ENCODE data around the gene KLHDC4. TPM values are rescaled to one million over a fixed set of nuclear protein-coding genes. Genes with fewer than 3 reads are reported as not detected.
"Not testable (repeated sequence)": the region's sequence is repeated elsewhere in the genome, so short reads cannot be mapped to it uniquely, and the experiment has no call there.

Gene KLHDC4
- total RNA-seq, 5 donors from 2014 or later (not counting 1 experiment from before 2014, with no cell fraction given): 104 to 136 (median 116) TPM

DNA sequence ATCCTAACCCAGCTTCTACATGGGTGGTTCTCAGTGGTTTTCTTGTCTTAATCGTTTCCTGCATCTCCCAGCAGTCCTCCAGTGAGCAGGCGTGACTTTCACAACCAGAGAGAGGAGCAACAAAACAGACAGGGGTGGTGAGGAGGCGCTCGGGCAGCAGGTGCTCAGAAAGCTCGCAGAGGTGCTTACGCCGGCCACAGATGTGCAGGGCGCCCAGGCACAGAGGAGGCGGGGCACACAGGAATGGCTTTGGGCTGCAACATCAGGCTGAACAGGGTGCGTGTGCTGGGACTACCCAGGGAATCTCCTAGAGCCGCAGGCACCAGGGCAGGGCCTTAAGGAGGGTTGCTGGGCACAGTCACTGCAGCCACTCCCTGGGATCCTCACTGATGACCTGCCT, 32.6 kb downstream of the KLHDC4 start:
- peak; percentile 57 to 74 (median 68) for ATAC-seq (replicated peaks in 1 of 4)
- ChIA-PET CTCF (interaction anchor here in 1 of 2 donors (0.6 kb wide), 1 partner anchor 47 kb away, joined by 3 read pairs; no protein-coding TSS in a partner anchor), POLR2A (no interaction called here)
- H3K9me3 Mint-ChIP-seq: no peaks in the 10 kb centered on the region
- H3K4me3 Mint-ChIP-seq: no peak overlapping the region
- DNase-seq: peak in 7 of 35 experiments; percentile 5 to 27 (median 13)
- H3K4me1 Mint-ChIP-seq: peaks cover 11 to 28% (median 17%) of the 10 kb centered on the region in 3 donors
- H3K36me3 ChIP-seq (ENCODE audit: control insufficient read depth in 2 of 2, extremely low read depth in 1 of 2, insufficient read depth in 1 of 2, low read length in 1 of 2): peaks cover 10 to 42% of the 10 kb centered on the region in 2 donors
- H3K27me3 ChIP-seq (replicated peaks in 1 of 2; ENCODE audit: control insufficient read depth in 2 of 2, extremely low read depth in 1 of 2, insufficient read depth in 2 of 2, low read length in 1 of 2): no peaks in the 10 kb centered on the region
- peaks cover 3 to 12% of the 10 kb centered on the region in 2 experiments for H3K4me1 ChIP-seq (ENCODE audit: control insufficient read depth in 1 of 2, extremely low read depth in 1 of 2, insufficient read depth in 2 of 2, low read length in 2 of 2)
- H3K36me3 Mint-ChIP-seq: peaks cover 25% of the 10 kb centered on the region
- no peak overlapping the region for H3K27ac ChIP-seq (ENCODE audit: low read length)
- 49% methylated on average over 10 of the region's 11 CpGs for WGBS (ENCODE audit: insufficient coverage)
- no peak overlapping the region for H3K4me3 ChIP-seq (ENCODE audit: control insufficient read depth in 1 of 2, extremely low read depth in 1 of 2, low read length in 1 of 2)
- no peaks in the 10 kb centered on the region for H3K9me3 ChIP-seq
- H3K27me3 Mint-ChIP-seq: no peaks in the 10 kb centered on the region
- peak overlapping the region; percentile 66 to 75 for H3K27ac Mint-ChIP-seq

- no peak for DNase-seq
- Histone ChIP-seq H3K27ac (ENCODE audit: low read length) (no peak overlapping the region), H3K36me3 (ENCODE audit: control insufficient read depth in 2 of 2, extremely low read depth in 1 of 2, insufficient read depth in 1 of 2, low read length in 1 of 2) (peaks cover 6 to 51% of the 10 kb centered on the region in 2 donors), H3K4me1 (ENCODE audit: control insufficient read depth in 1 of 2, extremely low read depth in 1 of 2, insufficient read depth in 2 of 2, low read length in 2 of 2) (peaks cover 3 to 12% of the 10 kb centered on the region in 2 experiments), H3K27me3 (replicated peaks in 1 of 2; ENCODE audit: control insufficient read depth in 2 of 2, extremely low read depth in 1 of 2, insufficient read depth in 2 of 2, low read length in 1 of 2) (no peaks in the 10 kb centered on the region), H3K4me3 (ENCODE audit: control insufficient read depth in 1 of 2, extremely low read depth in 1 of 2, low read length in 1 of 2) (no peak overlapping the region), H3K9me3 (no peaks in the 10 kb centered on the region)
- no peaks in the 10 kb centered on the region for H3K27me3 Mint-ChIP-seq
- 100% methylated on average over 7 of the region's 13 CpGs for WGBS (ENCODE audit: insufficient coverage)
- no peak overlapping the region for H3K4me3 Mint-ChIP-seq
- no peak for ATAC-seq (replicated peaks in 1 of 4)
- CTCF ChIA-PET: interaction anchor here in 1 of 2 donors (0.5 kb wide), 1 partner anchor 33 kb away, joined by 4 read pairs; no protein-coding TSS in a partner anchor
- H3K9me3 Mint-ChIP-seq: no peaks in the 10 kb centered on the region
- H3K36me3 Mint-ChIP-seq: peaks cover 35% of the 10 kb centered on the region
- no peak overlapping the region for H3K27ac Mint-ChIP-seq
- peaks cover 11 to 28% (median 17%) of the 10 kb centered on the region in 3 donors for H3K4me1 Mint-ChIP-seq
- POLR2A ChIA-PET: no interaction called here
Measured at GRCh38 chr16:87731607-87732006, 34.2 kb downstream of the KLHDC4 start.

DNA sequence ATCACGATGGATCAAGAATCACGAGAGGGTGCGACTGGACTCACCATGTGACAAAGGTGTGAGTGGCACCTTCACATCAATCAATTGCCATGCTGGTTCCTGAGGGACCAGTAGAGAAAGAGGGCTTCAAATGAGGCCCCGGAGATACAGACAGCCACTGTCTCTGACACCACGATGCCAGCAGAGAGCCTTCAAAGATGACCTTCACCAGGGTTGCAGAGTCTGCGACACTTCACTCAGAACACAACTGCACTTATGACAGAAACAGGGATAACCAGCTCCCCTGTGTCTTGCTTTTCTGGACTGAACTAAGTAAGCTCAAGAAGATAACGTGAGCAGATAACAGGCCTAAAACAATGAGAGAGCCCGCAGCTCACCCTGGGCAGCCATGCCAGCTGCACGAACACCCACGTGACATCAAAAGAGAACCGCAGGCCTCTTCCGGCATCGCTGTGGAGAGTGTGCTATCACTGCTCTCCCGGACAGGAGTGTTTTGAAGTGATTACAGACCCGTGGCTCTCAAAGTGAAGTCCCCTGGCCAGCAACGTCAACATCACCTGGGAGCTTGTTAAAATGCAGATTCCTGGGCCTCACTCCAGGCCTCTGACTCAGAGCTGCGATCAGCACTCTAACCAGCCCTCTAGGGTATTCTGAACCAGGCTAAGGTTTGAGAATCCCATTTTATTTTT, 36.4 kb downstream of the KLHDC4 start:
- H3K27me3 Mint-ChIP-seq: no peaks in the 10 kb centered on the region
- ChIA-PET CTCF (no interaction called here), POLR2A (no interaction called here)
- H3K4me3 ChIP-seq (ENCODE audit: control insufficient read depth in 1 of 2, extremely low read depth in 1 of 2, low read length in 1 of 2): no peak overlapping the region
- peaks cover 3 to 25% of the 10 kb centered on the region in 2 experiments for H3K4me1 ChIP-seq (ENCODE audit: control insufficient read depth in 1 of 2, extremely low read depth in 1 of 2, insufficient read depth in 2 of 2, low read length in 2 of 2)
- no peak overlapping the region for H3K27ac Mint-ChIP-seq
- no peaks in the 10 kb centered on the region for H3K27me3 ChIP-seq (replicated peaks in 1 of 2; ENCODE audit: control insufficient read depth in 2 of 2, extremely low read depth in 1 of 2, insufficient read depth in 2 of 2, low read length in 1 of 2)
- peaks cover 6 to 50% of the 10 kb centered on the region in 2 donors for H3K36me3 ChIP-seq (ENCODE audit: control insufficient read depth in 2 of 2, extremely low read depth in 1 of 2, insufficient read depth in 1 of 2, low read length in 1 of 2)
- peaks cover 5 to 32% (median 14%) of the 10 kb centered on the region in 3 donors for H3K4me1 Mint-ChIP-seq
- no peaks in the 10 kb centered on the region for H3K9me3 ChIP-seq
- no peak for ATAC-seq (replicated peaks in 1 of 4)
- WGBS (ENCODE audit: insufficient coverage): 92% methylated on average over 13 of the region's 17 CpGs
- H3K9me3 Mint-ChIP-seq: no peaks in the 10 kb centered on the region
- H3K36me3 Mint-ChIP-seq: peaks cover 30% of the 10 kb centered on the region
- no peak overlapping the region for H3K27ac ChIP-seq (ENCODE audit: low read length)
- no peak overlapping the region for H3K4me3 Mint-ChIP-seq
- DNase-seq: peak in 1 of 35 experiments; percentile 19

- H3K4me3 ChIP-seq (ENCODE audit: control insufficient read depth in 1 of 2, extremely low read depth in 1 of 2, low read length in 1 of 2): no peak overlapping the region
- H3K4me1 Mint-ChIP-seq: peaks cover 5 to 29% (median 13%) of the 10 kb centered on the region in 3 donors
- H3K27ac ChIP-seq (ENCODE audit: low read length): no peak overlapping the region
- no peak overlapping the region for H3K4me3 Mint-ChIP-seq
- WGBS (ENCODE audit: insufficient coverage): 94% methylated on average over 6 of the region's 12 CpGs
- H3K36me3 Mint-ChIP-seq: peaks cover 30% of the 10 kb centered on the region
- H3K9me3 Mint-ChIP-seq: no peaks in the 10 kb centered on the region
- H3K4me1 ChIP-seq (ENCODE audit: control insufficient read depth in 1 of 2, extremely low read depth in 1 of 2, insufficient read depth in 2 of 2, low read length in 2 of 2): peaks cover 0 to 14% of the 10 kb centered on the region in 2 experiments
- H3K27me3 Mint-ChIP-seq: no peaks in the 10 kb centered on the region
- ATAC-seq (replicated peaks in 1 of 4): no peak
- no peak for DNase-seq
- no peak overlapping the region for H3K27ac Mint-ChIP-seq
- no peaks in the 10 kb centered on the region for H3K27me3 ChIP-seq (replicated peaks in 1 of 2; ENCODE audit: control insufficient read depth in 2 of 2, extremely low read depth in 1 of 2, insufficient read depth in 2 of 2, low read length in 1 of 2)
- ChIA-PET POLR2A (no interaction called here), CTCF (no interaction called here)
- no peaks in the 10 kb centered on the region for H3K9me3 ChIP-seq
- H3K36me3 ChIP-seq (ENCODE audit: control insufficient read depth in 2 of 2, extremely low read depth in 1 of 2, insufficient read depth in 1 of 2, low read length in 1 of 2): peaks cover 12 to 57% of the 10 kb centered on the region in 2 donors
Measured at GRCh38 chr16:87728026-87728425, 37.8 kb downstream of the KLHDC4 start.

DNA sequence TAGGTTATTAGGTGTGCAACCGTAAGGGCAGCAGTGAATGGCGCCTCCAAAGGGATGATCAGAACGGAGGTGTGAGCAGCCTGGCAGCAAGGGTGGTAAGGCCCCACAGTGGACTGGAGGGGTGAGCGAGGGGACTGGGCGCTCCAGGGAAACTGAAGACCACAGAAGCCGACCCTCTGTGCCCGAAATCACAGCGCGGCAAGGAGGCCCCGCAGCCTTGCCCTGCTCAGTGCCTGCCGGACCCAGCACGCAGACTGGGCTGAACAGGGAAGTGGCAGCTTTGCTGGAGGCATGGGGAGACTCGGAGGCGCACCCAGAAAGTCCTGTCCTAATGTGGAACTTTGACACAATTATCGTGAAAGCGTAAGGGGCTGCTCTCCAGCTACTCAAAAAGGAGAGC, 38.4 kb downstream of the KLHDC4 start:
- 97% methylated on average over 11 of the region's 16 CpGs for WGBS (ENCODE audit: insufficient coverage)
- Mint-ChIP-seq H3K9me3 (no peaks in the 10 kb centered on the region), H3K4me1 (peaks cover 10 to 31% (median 15%) of the 10 kb centered on the region in 3 donors), H3K27ac (no peak overlapping the region), H3K36me3 (peaks cover 37% of the 10 kb centered on the region), H3K4me3 (no peak overlapping the region), H3K27me3 (no peaks in the 10 kb centered on the region)
- no peak for ATAC-seq (replicated peaks in 1 of 4)
- H3K4me3 ChIP-seq (ENCODE audit: control insufficient read depth in 1 of 2, extremely low read depth in 1 of 2, low read length in 1 of 2): no peak overlapping the region
- no peaks in the 10 kb centered on the region for H3K9me3 ChIP-seq
- no peak overlapping the region for H3K27ac ChIP-seq (ENCODE audit: low read length)
- POLR2A ChIA-PET: no interaction called here
- peaks cover 19 to 59% of the 10 kb centered on the region in 2 donors for H3K36me3 ChIP-seq (ENCODE audit: control insufficient read depth in 2 of 2, extremely low read depth in 1 of 2, insufficient read depth in 1 of 2, low read length in 1 of 2)
- CTCF ChIA-PET: no interaction called here
- peaks cover 0 to 15% of the 10 kb centered on the region in 2 experiments for H3K4me1 ChIP-seq (ENCODE audit: control insufficient read depth in 1 of 2, extremely low read depth in 1 of 2, insufficient read depth in 2 of 2, low read length in 2 of 2)
- H3K27me3 ChIP-seq (replicated peaks in 1 of 2; ENCODE audit: control insufficient read depth in 2 of 2, extremely low read depth in 1 of 2, insufficient read depth in 2 of 2, low read length in 1 of 2): no peaks in the 10 kb centered on the region
- no peak for DNase-seq

DNA sequence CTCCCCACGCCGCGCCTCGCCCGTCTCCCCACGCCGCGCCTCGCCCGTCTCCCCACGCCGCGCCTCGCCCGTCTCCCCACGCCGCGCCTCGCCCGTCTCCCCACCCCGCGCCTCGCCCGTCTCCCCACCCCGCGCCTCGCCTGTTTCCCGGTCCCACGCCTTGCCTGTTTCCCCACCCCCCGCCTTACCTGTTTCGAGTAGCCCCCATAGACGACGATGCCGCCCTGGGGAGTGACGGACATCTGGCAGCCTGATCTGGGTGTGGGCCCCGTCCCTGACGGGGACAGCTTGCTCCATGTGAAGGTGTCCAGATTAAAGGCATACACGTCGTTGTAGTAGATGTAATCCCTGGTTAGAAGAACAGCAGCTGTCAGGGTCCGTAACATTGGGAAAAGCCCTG, 39.2 kb downstream of the KLHDC4 start:
- peaks cover 27 to 63% of the 10 kb centered on the region in 2 donors for H3K36me3 ChIP-seq (ENCODE audit: control insufficient read depth in 2 of 2, extremely low read depth in 1 of 2, insufficient read depth in 1 of 2, low read length in 1 of 2)
- H3K27ac Mint-ChIP-seq, POLR2A ChIA-PET: not testable (repeated sequence)

More for the DNA sequence above, 39.2 kb downstream of the KLHDC4 start:
- ATAC-seq (replicated peaks in 1 of 4); CTCF ChIA-PET; H3K9me3 ChIP-seq; H3K9me3 Mint-ChIP-seq; H3K27me3 Mint-ChIP-seq; H3K27ac ChIP-seq (ENCODE audit: low read length); H3K4me3 ChIP-seq (ENCODE audit: control insufficient read depth in 1 of 2, extremely low read depth in 1 of 2, low read length in 1 of 2); H3K4me3 Mint-ChIP-seq; H3K27me3 ChIP-seq (replicated peaks in 1 of 2; ENCODE audit: control insufficient read depth in 2 of 2, extremely low read depth in 1 of 2, insufficient read depth in 2 of 2, low read length in 1 of 2); DNase-seq: not testable (repeated sequence)
- Mint-ChIP-seq H3K36me3 (peaks cover 42% of the 10 kb centered on the region), H3K4me1 (peaks cover 11 to 29% (median 16%) of the 10 kb centered on the region in 3 donors)
- peaks cover 0 to 16% of the 10 kb centered on the region in 2 experiments for H3K4me1 ChIP-seq (ENCODE audit: control insufficient read depth in 1 of 2, extremely low read depth in 1 of 2, insufficient read depth in 2 of 2, low read length in 2 of 2)
- 98% methylated on average over 15 of the region's 40 CpGs for WGBS (ENCODE audit: insufficient coverage)
